Naive B cell (primary cell): ENCODE measurements around the gene HOXC4. TPM values are rescaled to one million over a fixed set of nuclear protein-coding genes. Genes with fewer than 3 reads are reported as not detected.

ENCODE experiments used
- ATAC-seq, 2 donors: fragments of 150-1000 bp; cut with Tn5 transposase; 2 replicates each; pipeline ENCODE4 v1.10.0; 2021; ENCODE audit warnings: low read depth in 2 of 2, mild to moderate bottlenecking in 2 of 2, moderate library complexity in 2 of 2
- DNase-seq: peaks from one replicate; pipeline ENCODE4 v3.0.0; 2022
- H3K27ac Mint-ChIP-seq, 6 donors: one replicate each; pipeline ENCODE4 v1.8.0; 2020 to 2022; ENCODE audit warnings: mild to moderate bottlenecking in 6 of 6, mixed read lengths in 6 of 6, moderate library complexity in 5 of 6, inconsistent platforms in 2 of 6
- H3K27me3 Mint-ChIP-seq, 3 donors: one replicate each; pipeline ENCODE4 v1.8.0; 2021 to 2022; ENCODE audit warnings: mixed read lengths in 3 of 3, mild to moderate bottlenecking in 1 of 3
- H3K36me3 Mint-ChIP-seq, 2 donors: one replicate each; pipeline ENCODE4 v1.8.0; 2020 to 2022; ENCODE audit warnings: mixed read lengths in 2 of 2, inconsistent platforms in 1 of 2, mild to moderate bottlenecking in 1 of 2
- H3K4me1 Mint-ChIP-seq, 3 donors: one replicate each; pipeline ENCODE4 v1.8.0; 2020 to 2022; ENCODE audit warnings: mixed read lengths in 3 of 3, inconsistent platforms in 1 of 3, mild to moderate bottlenecking in 1 of 3, moderate library complexity in 1 of 3
- H3K4me3 Mint-ChIP-seq, 8 donors: one replicate each; pipeline ENCODE4 v1.8.0; 2020 to 2022; ENCODE audit warnings: mild to moderate bottlenecking in 8 of 8, mixed read lengths in 8 of 8, moderate library complexity in 8 of 8, inconsistent platforms in 2 of 8
- H3K9me3 Mint-ChIP-seq, 7 donors: one replicate each; pipeline ENCODE4 v1.8.0; 2020 to 2022; ENCODE audit warnings: mixed read lengths in 7 of 7, mild to moderate bottlenecking in 5 of 7, inconsistent platforms in 2 of 7, moderate library complexity in 1 of 7
- polyA plus RNA-seq, 6 donors: library from polyadenylated mRNA; unstranded; fragments of 300-500 nt; fragmentation: Illumina TruSeq; gene quantifications; one replicate each; pipeline ENCODE4 v1.2.3, GENCODE V29; 2021; ENCODE audit warnings: low read depth in 6 of 6

Gene HOXC4
- polyA plus RNA-seq, 6 donors from 2014 or later: 0.17 to 1.0 (median 0.42) TPM; not detected in 1

GRCh38 chr12:54017878-54018467 is 35.7 kb upstream of the HOXC4 start:
- peak overlapping the region; percentile 61 to 94 (median 86) for H3K4me3 Mint-ChIP-seq
- peaks cover 22 to 36% (median 25%) of the 10 kb centered on the region in 3 donors for H3K4me1 Mint-ChIP-seq
- peak overlapping the region in 3 of 6 donors; percentile 31 to 88 (median 53) for H3K27ac Mint-ChIP-seq
- H3K9me3 Mint-ChIP-seq: peaks cover 0 to 12% (median 3%) of the 10 kb centered on the region in 7 donors
- H3K27me3 Mint-ChIP-seq: peaks cover 66 to 84% (median 82%) of the 10 kb centered on the region in 3 donors
- peak; percentile 67 for DNase-seq
- peak; percentile 78 for ATAC-seq
- H3K36me3 Mint-ChIP-seq: no peaks in the 10 kb centered on the region

GRCh38 chr12:54018468-54018984 is 35.1 kb upstream of the HOXC4 start:
- Mint-ChIP-seq H3K27ac (peak overlapping the region in 3 of 6 donors; percentile 31 to 88 (median 53)), H3K9me3 (peaks cover 0 to 12% (median 3%) of the 10 kb centered on the region in 7 donors), H3K36me3 (no peaks in the 10 kb centered on the region), H3K4me3 (peak overlapping the region; percentile 61 to 91 (median 78)), H3K27me3 (peaks cover 66 to 84% (median 82%) of the 10 kb centered on the region in 3 donors), H3K4me1 (peaks cover 22 to 36% (median 25%) of the 10 kb centered on the region in 3 donors)
- ATAC-seq (no peak), DNase-seq (no peak)

- peak overlapping the region; percentile 41 to 76 (median 60) for H3K4me3 Mint-ChIP-seq
- H3K27ac Mint-ChIP-seq: peak overlapping the region in 3 of 6 donors; percentile 71 to 93 (median 89)
- H3K36me3 Mint-ChIP-seq: no peaks in the 10 kb centered on the region
- peaks cover 22 to 36% (median 25%) of the 10 kb centered on the region in 3 donors for H3K4me1 Mint-ChIP-seq
- H3K27me3 Mint-ChIP-seq: peaks cover 66 to 84% (median 82%) of the 10 kb centered on the region in 3 donors
- DNase-seq (no peak), ATAC-seq (no peak)
- H3K9me3 Mint-ChIP-seq: peaks cover 0 to 12% (median 3%) of the 10 kb centered on the region in 7 donors
These were observed 34.4 kb upstream of the HOXC4 start for GRCh38 chr12:54019091-54019811.

GRCh38 chr12:54019924-54020590 is 33.6 kb upstream of the HOXC4 start:
- H3K4me3 Mint-ChIP-seq: peak overlapping the region in 5 of 8 donors; percentile 29 to 76 (median 46)

GRCh38 chr12:54020591-54021405 is 32.8 kb upstream of the HOXC4 start:
- H3K4me1 Mint-ChIP-seq: peaks cover 18 to 26% (median 19%) of the 10 kb centered on the region in 3 donors
- ATAC-seq: no peak
- no peak for DNase-seq
- peaks cover 65 to 84% (median 82%) of the 10 kb centered on the region in 3 donors for H3K27me3 Mint-ChIP-seq
- no peaks in the 10 kb centered on the region for H3K36me3 Mint-ChIP-seq
- no peak overlapping the region for H3K27ac Mint-ChIP-seq
- peaks cover 0 to 4% (median 3%) of the 10 kb centered on the region in 7 donors for H3K9me3 Mint-ChIP-seq
- no peak overlapping the region for H3K4me3 Mint-ChIP-seq

More at GRCh38 chr12:54019924-54020590, 33.6 kb upstream of the HOXC4 start:
- H3K4me1 Mint-ChIP-seq: peaks cover 18 to 28% (median 21%) of the 10 kb centered on the region in 3 donors
- H3K9me3 Mint-ChIP-seq: peaks cover 0 to 9% (median 3%) of the 10 kb centered on the region in 7 donors
- ATAC-seq (no peak), DNase-seq (no peak)
- peaks cover 66 to 83% (median 82%) of the 10 kb centered on the region in 3 donors for H3K27me3 Mint-ChIP-seq
- H3K27ac Mint-ChIP-seq: peak overlapping the region in 1 of 6 donors; percentile 89
- H3K36me3 Mint-ChIP-seq: no peaks in the 10 kb centered on the region

- ATAC-seq (peak in 1 of 2 donors; percentile 30), DNase-seq (no peak)
- Mint-ChIP-seq H3K27me3 (peaks cover 69 to 91% (median 89%) of the 10 kb centered on the region in 3 donors), H3K36me3 (no peaks in the 10 kb centered on the region), H3K9me3 (peaks cover 0 to 4% (median 2%) of the 10 kb centered on the region in 7 donors), H3K27ac (no peak overlapping the region), H3K4me1 (peaks cover 19 to 26% (median 20%) of the 10 kb centered on the region in 3 donors), H3K4me3 (peak overlapping the region in 3 of 8 donors; percentile 1 to 49 (median 11))
These were observed 32.1 kb upstream of the HOXC4 start for GRCh38 chr12:54021432-54022013.

GRCh38 chr12:54022960-54023884 is 30.4 kb upstream of the HOXC4 start:
- H3K4me1 Mint-ChIP-seq: peaks cover 12 to 22% (median 17%) of the 10 kb centered on the region in 3 donors
- no peak overlapping the region for H3K27ac Mint-ChIP-seq
- ATAC-seq: no peak
- peaks cover 0 to 3% (median 0%) of the 10 kb centered on the region in 7 donors for H3K9me3 Mint-ChIP-seq
- H3K4me3 Mint-ChIP-seq: peak overlapping the region in 1 of 8 donors; percentile 22
- DNase-seq: no peak
- H3K27me3 Mint-ChIP-seq: peaks cover 72 to 93% (median 92%) of the 10 kb centered on the region in 3 donors
- no peaks in the 10 kb centered on the region for H3K36me3 Mint-ChIP-seq

GRCh38 chr12:54024127-54024526 is 29.5 kb upstream of the HOXC4 start:
- Mint-ChIP-seq H3K27me3 (peaks cover 79 to 97% (median 94%) of the 10 kb centered on the region in 3 donors), H3K4me3 (no peak overlapping the region), H3K36me3 (no peaks in the 10 kb centered on the region), H3K27ac (peak overlapping the region in 1 of 6 donors; percentile 50), H3K9me3 (peaks cover 0 to 3% (median 0%) of the 10 kb centered on the region in 7 donors), H3K4me1 (peaks cover 13 to 23% (median 21%) of the 10 kb centered on the region in 3 donors)
- ATAC-seq (no peak), DNase-seq (no peak)

- Mint-ChIP-seq H3K4me1 (peaks cover 12 to 24% (median 18%) of the 10 kb centered on the region in 3 donors), H3K4me3 (no peak overlapping the region), H3K9me3 (peaks cover 0 to 5% (median 0%) of the 10 kb centered on the region in 7 donors), H3K27me3 (peaks cover 80 to 95% (median 93%) of the 10 kb centered on the region in 3 donors), H3K27ac (no peak overlapping the region), H3K36me3 (no peaks in the 10 kb centered on the region)
- DNase-seq: no peak
- ATAC-seq: no peak
These were observed 28.9 kb upstream of the HOXC4 start for GRCh38 chr12:54024581-54025305.

- ATAC-seq: no peak
- Mint-ChIP-seq H3K4me1 (peaks cover 12 to 22% (median 14%) of the 10 kb centered on the region in 3 donors), H3K36me3 (no peaks in the 10 kb centered on the region), H3K9me3 (peaks cover 0 to 3% (median 0%) of the 10 kb centered on the region in 7 donors), H3K27me3 (peaks cover 81 to 95% (median 93%) of the 10 kb centered on the region in 3 donors), H3K4me3 (no peak overlapping the region), H3K27ac (no peak overlapping the region)
- no peak for DNase-seq
These were observed 27.9 kb upstream of the HOXC4 start for GRCh38 chr12:54025499-54026405.
